Hepatocyte (in vitro differentiated cells): ENCODE measurements around the gene EXOC2. TPM values are rescaled to one million over a fixed set of nuclear protein-coding genes. Genes with fewer than 3 reads are reported as not detected.
A peak's percentile ranks its signal among the peaks of the same experiment; 100 is the strongest.

Experiments
- DNase-seq: peaks from one replicate; pipeline ENCODE4 v3.0.0-alpha.2; 2016; ENCODE audit warnings: low spot score
- H2AFZ ChIP-seq: fragments of 200-600 bp; sonication (generic); 2 replicates; pipeline ENCODE4 v1.6.0; 2016; ENCODE audit warnings: antibody characterized with exemption, mild to moderate bottlenecking
- H3K27ac ChIP-seq: fragments of 200-600 bp; sonication (generic); 2 replicates; pipeline ENCODE4 v1.5.1; 2016; ENCODE audit warnings: mild to moderate bottlenecking
- H3K27me3 ChIP-seq: fragments of 200-600 bp; sonication (generic); 2 replicates; pipeline ENCODE4 v1.6.1; 2016
- H3K36me3 ChIP-seq: fragments of 200-600 bp; sonication (generic); replicated peaks from 2 replicates; pipeline ENCODE4 v1.5.1; 2016; ENCODE audit warnings: low read depth; ENCODE audit not compliant: insufficient read depth
- H3K4me1 ChIP-seq: fragments of 200-600 bp; sonication (generic); 2 replicates; pipeline ENCODE4 v1.5.1; 2016; ENCODE audit warnings: mild to moderate bottlenecking, moderate library complexity; ENCODE audit not compliant: insufficient read depth
- H3K4me2 ChIP-seq: fragments of 200-600 bp; sonication (generic); 2 replicates; pipeline ENCODE4 v1.6.0; 2016
- H3K4me3 ChIP-seq: fragments of 200-600 bp; sonication (generic); 2 replicates; pipeline ENCODE4 v1.5.1; 2016; ENCODE audit warnings: mild to moderate bottlenecking
- H3K79me2 ChIP-seq: fragments of 200-600 bp; sonication (generic); 2 replicates; pipeline ENCODE4 v1.6.0; 2017; ENCODE audit warnings: mild to moderate bottlenecking
- H3K9me2 ChIP-seq: fragments of 200-600 bp; sonication (generic); replicated peaks from 2 replicates; pipeline ENCODE4 v1.6.0; 2017; ENCODE audit warnings: mild to moderate bottlenecking; ENCODE audit not compliant: insufficient read depth
- H3K9me3 ChIP-seq: fragments of 200-600 bp; sonication (generic); 2 replicates; pipeline ENCODE4 v1.5.1; 2016; ENCODE audit warnings: low read depth, mild to moderate bottlenecking
- H4K20me1 ChIP-seq: fragments of 200-600 bp; sonication (generic); 2 replicates; pipeline ENCODE4 v1.6.0; 2016; ENCODE audit warnings: mild to moderate bottlenecking; ENCODE audit not compliant: insufficient read depth, poor library complexity, severe bottlenecking
- EZH2 ChIP-seq: fragments of 200-600 bp; sonication (generic); IDR thresholded peaks from 2 replicates; pipeline ENCODE4 v1.6.1; 2016; ENCODE audit warnings: antibody characterized with exemption, mild to moderate bottlenecking, borderline replicate concordance
- EZH2phosphoT487 ChIP-seq: fragments of 200-600 bp; sonication (generic); IDR thresholded peaks from one replicate; pipeline ENCODE4 v1.6.1; 2018; ENCODE audit warnings: antibody characterized with exemption, mild to moderate bottlenecking, low read depth, moderate library complexity; ENCODE audit not compliant: unreplicated experiment, severe bottlenecking
- WGBS: methylation state at CpG from one replicate; pipeline ENCODE4 v1.1.6; 2016; ENCODE audit warnings: low lambda C conversion rate; ENCODE audit errors: missing lambda C conversion rate; 5-methylcytosine and 5-hydroxymethylcytosine counted together
- polyA plus RNA-seq: library from polyadenylated mRNA; unstranded; fragments of >200 nt; fragmentation: Nextera tagmentation; extraction: Ambion mirVana; gene quantifications from 2 replicates; pipeline ENCODE4 v1.2.1, GENCODE V29; 2016
- total RNA-seq: library from RNA; depleted of rRNA; stranded (reverse); fragments of >200 nt; gene quantifications from 2 replicates; pipeline ENCODE4 v1.2.3, GENCODE V29; 2014
- TF ChIP-seq, protein P1 (sequence below): fragments of 200-600 bp; sonication (generic); IDR thresholded peaks from 2 replicates; pipeline ENCODE4 v1.5.1; 2016; ENCODE audit warnings: antibody characterized with exemption, mild to moderate bottlenecking; ENCODE audit not compliant: poor library complexity

The EXOC2 gene
- total and polyA plus RNA-seq, 2 experiments from 2014 or later, result 15.4 to 27.0 TPM

GRCh38 chr6:652865-653264 is 40.1 kb downstream of the EXOC2 start:
- no peak for TF ChIP-seq EZH2phosphoT487
- no peak for TF ChIP-seq EZH2
- TF ChIP-seq, protein P1, sequence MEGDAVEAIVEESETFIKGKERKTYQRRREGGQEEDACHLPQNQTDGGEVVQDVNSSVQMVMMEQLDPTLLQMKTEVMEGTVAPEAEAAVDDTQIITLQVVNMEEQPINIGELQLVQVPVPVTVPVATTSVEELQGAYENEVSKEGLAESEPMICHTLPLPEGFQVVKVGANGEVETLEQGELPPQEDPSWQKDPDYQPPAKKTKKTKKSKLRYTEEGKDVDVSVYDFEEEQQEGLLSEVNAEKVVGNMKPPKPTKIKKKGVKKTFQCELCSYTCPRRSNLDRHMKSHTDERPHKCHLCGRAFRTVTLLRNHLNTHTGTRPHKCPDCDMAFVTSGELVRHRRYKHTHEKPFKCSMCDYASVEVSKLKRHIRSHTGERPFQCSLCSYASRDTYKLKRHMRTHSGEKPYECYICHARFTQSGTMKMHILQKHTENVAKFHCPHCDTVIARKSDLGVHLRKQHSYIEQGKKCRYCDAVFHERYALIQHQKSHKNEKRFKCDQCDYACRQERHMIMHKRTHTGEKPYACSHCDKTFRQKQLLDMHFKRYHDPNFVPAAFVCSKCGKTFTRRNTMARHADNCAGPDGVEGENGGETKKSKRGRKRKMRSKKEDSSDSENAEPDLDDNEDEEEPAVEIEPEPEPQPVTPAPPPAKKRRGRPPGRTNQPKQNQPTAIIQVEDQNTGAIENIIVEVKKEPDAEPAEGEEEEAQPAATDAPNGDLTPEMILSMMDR, result no peak
- Histone ChIP-seq H3K4me1 (no peaks in the 10 kb centered on the region), H3K9me3 (no peaks in the 10 kb centered on the region), H3K9me2 (no peaks in the 10 kb centered on the region), H4K20me1 (no peaks in the 10 kb centered on the region), H3K27ac (no peak overlapping the region), H3K4me3 (no peak overlapping the region), H3K27me3 (no peaks in the 10 kb centered on the region), H3K4me2 (no peak overlapping the region), H2AFZ (no peak overlapping the region), H3K79me2 (peaks cover 43% of the 10 kb centered on the region), H3K36me3 (no peaks in the 10 kb centered on the region)
- no peak for DNase-seq
- 80% methylated on average over 3 of the region's 3 CpGs for WGBS

- H3K4me1 ChIP-seq, result no peaks in the 10 kb centered on the region
- no peak overlapping the region for H3K27ac ChIP-seq
- no peak for TF ChIP-seq EZH2
- no peak for TF ChIP-seq EZH2phosphoT487
- TF ChIP-seq, protein P1, result no peak
- peak; percentile 12 for DNase-seq
- peaks cover 42% of the 10 kb centered on the region for H3K79me2 ChIP-seq
- H3K27me3 ChIP-seq, result no peaks in the 10 kb centered on the region
- H4K20me1 ChIP-seq, result no peaks in the 10 kb centered on the region
- no peaks in the 10 kb centered on the region for H3K9me3 ChIP-seq
- H3K9me2 ChIP-seq, result no peaks in the 10 kb centered on the region
- peak overlapping the region; percentile 6 for H3K4me2 ChIP-seq
- H3K36me3 ChIP-seq, result no peaks in the 10 kb centered on the region
- no peak overlapping the region for H2AFZ ChIP-seq
- no peak overlapping the region for H3K4me3 ChIP-seq
- WGBS, result 35% methylated on average over 4 of the region's 4 CpGs
Observed at GRCh38 chr6:650098-650497, 42.8 kb downstream of the EXOC2 start.

DNA sequence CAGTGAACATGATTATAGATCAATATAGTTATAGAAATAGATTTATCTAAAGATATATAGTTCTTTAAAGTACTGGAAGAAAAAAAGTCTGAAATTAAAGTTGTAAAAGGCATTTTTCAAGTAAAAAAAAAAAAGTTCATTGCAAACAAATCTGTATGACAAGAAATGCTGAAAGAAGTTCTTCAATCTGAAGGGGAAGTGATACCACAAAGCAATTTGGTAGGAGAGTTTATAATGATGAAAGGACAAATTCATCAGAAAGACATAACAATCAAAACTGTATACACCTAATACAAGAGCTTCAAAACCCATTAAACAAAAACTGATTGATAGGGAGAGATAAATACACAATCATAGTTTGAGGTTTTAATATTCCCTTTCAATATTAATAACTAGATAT is 50.1 kb downstream of the EXOC2 start:
- Histone ChIP-seq H3K27ac (no peak overlapping the region), H4K20me1 (no peaks in the 10 kb centered on the region), H3K79me2 (peaks cover 28% of the 10 kb centered on the region)

More for the DNA sequence above, 50.1 kb downstream of the EXOC2 start:
- Histone ChIP-seq H3K4me2 (no peak overlapping the region), H3K27me3 (no peaks in the 10 kb centered on the region), H3K9me2 (no peaks in the 10 kb centered on the region), H3K4me3 (no peak overlapping the region), H3K4me1 (no peaks in the 10 kb centered on the region), H3K36me3 (no peaks in the 10 kb centered on the region), H3K9me3 (no peaks in the 10 kb centered on the region), H2AFZ (no peak overlapping the region)
- DNase-seq, result no peak
- TF ChIP-seq EZH2phosphoT487 (no peak), EZH2 (no peak)
- TF ChIP-seq, protein P1, result no peak
